GM21381 (cell line): Measurements from ENCODE around the gene ZNF414.
"Not testable (repeated sequence)": the region's sequence is repeated elsewhere in the genome, so short reads cannot be mapped to it uniquely, and the experiment has no call there.

ENCODE experiments used
- ATAC-seq: cut with Tn5 transposase; IDR thresholded peaks from one replicate; pipeline ENCODE4 v1.9.1; 2021; ENCODE audit warnings: mild to moderate bottlenecking, moderate library complexity; ENCODE audit not compliant: unreplicated experiment

Gene ZNF414, protein sequence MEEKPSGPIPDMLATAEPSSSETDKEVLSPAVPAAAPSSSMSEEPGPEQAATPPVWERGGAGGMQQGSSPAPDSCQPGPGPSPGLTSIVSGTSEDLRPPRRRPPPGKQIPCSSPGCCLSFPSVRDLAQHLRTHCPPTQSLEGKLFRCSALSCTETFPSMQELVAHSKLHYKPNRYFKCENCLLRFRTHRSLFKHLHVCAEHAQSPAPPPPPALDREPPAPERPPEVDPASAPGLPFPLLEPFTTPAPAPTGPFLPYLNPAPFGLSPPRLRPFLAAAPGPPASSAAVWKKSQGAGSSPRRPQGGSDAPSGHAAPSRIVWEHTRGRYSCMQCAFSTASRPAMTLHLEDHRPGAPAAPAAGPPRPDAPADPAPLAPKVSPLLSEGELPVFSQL

DNA sequence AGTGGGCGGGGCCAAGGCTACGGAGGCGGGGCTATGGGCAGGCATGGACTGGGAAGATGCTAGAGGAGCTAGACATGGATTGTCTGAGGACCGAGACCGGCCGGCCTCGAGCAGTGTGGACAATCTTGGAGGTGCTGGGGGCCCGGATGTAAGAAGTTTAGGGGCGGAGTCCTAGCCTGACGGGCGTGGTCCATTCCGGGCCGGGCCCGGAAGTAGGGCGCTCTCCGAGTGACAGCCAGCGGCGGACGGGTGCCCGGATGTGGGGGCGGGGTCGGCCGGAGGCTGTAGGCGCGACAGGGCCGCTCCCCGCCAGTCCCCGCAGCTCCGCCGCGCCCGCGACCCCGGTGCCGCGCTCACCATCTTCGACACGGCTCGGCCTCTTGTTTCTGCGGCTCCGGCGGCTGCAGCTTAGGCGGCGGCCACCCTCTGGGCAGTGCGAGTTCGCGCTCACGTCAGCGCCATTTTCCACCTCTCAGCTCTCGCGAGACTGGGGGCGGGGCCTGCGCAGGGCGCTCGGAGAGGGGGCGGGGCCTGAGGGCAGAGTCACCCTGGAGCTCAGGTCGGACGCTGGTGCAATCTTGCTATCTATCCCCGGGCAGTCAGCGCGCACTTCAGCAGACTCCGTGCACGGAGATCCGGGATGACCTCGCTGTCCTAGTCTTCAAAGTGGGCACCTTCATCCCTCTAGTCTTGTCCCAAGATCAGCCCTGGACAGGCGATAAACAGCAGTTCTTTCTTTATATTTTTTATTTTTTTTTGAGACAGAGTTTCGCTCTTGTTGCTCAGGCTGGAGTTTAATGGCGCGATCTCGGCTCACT lies at the start of gene ZNF414:
ZNF414 (minus strand) TSS at position 481 of the 818 bp plus-strand sequence; CDS start at position 360, 121 bp downstream.
- ATAC-seq = peak; percentile 83

DNA sequence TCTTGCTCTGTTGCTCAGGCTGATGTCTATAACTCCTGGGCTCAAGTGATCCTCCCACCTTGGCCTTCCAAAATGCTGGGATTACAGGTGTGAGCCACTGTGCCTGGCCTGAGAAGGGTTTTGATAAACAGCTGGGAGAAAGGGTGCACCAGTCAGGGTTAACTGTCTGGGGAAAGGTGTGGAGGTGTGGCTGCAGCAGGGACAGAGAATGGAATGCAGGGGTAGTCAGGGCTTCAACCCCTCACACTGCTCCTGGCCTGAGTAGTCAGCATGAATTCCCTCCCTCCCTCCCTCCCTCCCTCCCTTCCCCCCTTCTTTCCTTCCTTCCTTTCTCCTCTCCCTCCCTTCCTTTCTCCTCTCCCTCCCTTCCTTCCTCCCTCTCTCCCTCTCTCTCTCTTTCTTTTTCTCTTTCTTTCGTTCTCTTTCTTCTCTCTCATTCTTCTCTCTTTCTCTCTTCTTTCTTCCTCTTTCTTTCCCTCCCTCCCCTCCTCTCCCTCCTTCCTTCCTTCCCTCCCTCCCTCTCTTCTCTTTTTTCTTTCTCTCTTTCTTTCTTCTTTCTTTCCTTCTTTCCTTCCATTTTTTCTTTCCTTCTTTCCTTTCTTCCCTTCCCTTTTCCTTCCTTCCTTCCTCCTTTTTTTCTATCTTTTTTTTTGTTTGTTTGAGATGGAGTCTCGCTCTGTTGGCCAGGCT lies 47.3 kb upstream of the ZNF414 start:
- no peak for ATAC-seq

DNA sequence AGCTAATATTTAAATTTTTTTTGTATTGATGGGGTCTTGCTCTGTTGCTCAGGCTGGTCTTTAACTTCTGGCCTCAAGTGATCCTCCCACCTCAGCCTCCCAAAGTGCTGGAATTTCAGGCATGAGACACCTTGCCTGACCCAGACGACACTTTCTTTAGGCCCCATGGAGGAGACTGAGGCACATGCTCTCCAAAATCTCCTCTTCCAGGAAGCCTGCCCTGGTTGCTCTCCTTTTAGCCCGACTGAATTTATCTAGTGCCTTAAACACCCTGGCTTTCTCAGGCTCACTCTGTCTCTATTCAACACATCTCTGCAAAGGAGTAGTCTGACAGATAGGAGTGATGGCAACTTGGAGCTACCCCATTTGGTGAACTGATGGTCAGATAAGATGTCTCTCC lies 44.4 kb upstream of the ZNF414 start:
- no peak for ATAC-seq

DNA sequence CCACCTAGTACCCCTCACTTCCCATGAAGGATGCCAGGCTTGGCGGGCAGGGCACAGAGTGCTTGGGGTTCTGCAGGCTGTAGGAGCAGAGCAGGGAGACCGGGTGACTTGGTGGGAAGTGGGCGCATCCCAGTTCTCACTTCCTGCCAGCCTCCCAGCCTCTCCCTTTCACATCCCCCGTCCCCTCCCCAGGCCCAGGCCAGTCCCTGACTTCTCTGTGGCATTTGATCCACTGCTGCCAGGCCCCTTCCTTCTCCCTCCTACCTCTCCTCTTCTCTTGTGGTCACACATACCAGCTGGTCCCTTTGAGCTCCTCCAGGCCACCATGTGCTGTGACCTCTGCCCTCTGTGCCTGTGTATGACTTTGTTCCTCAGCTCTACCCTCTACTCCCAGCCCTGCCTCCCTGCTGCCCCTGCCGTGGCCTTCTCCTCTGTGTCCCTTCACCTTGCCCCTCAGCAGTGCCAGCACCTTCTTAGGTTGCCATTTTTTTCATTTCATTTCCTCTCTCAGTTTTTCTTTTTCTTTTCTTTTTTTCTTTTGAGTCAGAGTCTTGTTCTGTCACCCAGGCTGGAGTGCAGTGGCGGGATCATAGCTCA lies 43.8 kb upstream of the ZNF414 start:
- no peak for ATAC-seq

DNA sequence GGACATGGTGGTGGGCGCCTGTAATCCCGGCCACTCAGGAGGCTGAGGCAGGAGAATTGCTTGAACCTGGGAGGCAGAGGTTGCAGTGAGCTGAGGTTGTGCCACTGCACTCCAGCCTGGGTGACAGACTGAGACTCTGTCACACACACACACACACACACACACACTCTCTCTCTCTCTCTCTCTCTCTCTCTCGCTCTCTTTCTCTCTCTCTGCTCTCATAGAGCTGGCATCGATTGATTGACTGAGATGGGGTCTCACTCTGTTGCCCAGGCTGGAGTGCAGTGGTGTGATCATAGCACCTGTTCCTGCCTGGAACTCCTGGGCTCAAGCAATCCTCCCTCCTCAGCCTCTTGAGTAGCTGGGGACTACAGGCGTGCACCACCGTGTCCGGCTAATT lies 39.8 kb upstream of the ZNF414 start:
- not testable (repeated sequence) for ATAC-seq

DNA sequence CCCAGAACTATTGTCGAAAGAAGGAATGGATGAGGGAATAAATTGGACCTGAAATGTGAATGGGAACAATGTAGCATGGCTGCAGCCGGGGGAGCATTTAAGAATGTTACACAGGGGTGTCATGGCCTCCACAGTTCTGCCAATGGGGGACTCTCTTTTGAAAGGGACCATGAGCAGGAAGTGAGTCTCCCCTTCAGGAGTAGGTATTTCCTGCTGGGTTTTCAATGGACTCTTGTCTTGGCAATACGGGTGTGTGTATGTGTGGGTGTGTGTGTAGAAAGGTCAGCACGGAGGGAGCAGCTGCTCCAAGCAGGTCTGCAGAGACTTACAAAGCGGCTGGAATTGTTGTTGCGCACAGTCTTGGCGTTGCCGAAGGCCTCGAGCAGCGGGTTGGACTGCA lies 38.8 kb upstream of the ZNF414 start:
- ATAC-seq = no peak

DNA sequence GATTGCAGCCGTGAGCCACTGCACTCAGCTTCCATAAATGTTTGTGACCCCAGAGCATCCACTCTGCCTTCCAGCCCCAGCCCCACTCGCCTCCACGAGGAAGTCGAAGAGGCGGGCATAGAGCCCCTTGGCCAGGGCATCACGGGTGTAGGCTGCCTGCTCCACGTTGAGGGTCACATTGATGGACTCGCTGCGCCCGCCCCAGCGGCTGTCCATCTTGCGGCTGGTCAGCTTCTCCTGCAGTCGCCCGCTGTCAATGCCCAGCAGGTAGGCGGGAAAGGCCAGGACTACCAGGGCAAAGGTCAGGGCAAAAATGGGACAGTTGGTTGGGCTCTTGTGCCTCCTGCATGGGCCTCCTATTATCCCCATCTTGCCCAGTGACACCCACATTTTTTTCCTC lies 36.1 kb upstream of the ZNF414 start:
- no peak for ATAC-seq

DNA sequence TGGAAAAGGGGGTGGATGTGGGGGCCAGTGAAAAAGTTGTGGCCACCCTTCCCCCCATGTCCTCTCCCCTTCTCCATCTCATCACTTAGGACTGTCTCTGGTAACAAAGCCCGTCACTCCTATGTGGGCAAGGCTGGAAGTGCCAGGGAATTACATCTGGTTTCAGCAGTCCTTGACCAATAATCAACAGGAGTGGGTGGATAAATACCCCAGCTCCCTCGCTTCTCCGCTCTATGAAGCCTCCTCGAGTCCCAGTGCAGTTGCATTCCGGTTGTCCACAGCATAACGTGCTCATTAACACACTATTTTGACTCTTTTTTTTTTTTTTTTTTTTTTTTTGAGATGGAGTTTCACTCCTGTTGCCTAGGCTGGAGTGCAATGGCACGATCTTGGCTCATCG lies 31.8 kb upstream of the ZNF414 start:
- no peak for ATAC-seq

DNA sequence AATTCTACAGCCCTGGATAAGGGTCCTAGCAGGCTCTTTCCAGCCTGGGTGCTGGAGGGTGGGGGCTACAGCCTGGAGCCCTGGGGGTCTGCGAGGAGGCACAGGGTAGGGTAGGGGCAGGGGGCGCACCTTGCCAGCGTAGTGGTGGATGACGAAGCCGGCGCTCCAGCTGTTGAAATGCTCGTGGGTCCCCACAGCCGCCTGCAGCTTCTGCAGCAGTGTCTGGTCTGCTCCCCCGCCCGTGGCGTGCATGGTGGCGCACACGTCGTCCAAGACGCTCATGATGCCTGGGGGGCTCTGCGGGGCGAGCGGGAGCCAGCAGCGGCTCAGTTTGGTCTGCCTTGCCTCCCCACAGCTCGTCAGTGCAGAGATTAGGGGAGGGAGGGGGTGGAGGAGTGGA lies 30.2 kb upstream of the ZNF414 start:
- no peak for ATAC-seq

DNA sequence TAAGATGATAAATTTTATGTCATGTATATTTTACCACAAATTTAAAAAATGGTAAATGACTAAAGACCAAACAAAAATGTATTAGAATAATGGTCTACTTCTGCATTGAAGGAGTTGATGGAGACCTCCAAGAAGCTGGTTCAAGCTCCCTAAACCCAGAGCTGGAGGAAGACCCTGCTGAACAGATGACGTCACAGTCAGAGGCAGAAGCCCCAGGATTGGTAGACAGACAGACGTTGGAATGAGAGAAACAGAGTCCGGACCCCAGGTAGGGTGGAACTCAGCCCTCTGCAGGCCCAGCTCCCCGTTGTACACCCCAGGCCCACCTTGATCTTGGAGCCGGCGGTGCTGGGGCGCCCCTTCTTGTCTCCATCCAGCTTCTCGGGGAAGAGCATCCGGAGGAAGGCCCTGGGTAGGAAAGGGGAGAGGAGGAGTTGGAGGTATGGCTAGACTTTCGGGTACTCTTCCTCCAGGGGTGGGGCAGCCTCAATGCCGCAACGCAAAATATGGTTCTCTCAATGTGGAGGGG lies 25.7 kb upstream of the ZNF414 start:
- no peak for ATAC-seq

DNA sequence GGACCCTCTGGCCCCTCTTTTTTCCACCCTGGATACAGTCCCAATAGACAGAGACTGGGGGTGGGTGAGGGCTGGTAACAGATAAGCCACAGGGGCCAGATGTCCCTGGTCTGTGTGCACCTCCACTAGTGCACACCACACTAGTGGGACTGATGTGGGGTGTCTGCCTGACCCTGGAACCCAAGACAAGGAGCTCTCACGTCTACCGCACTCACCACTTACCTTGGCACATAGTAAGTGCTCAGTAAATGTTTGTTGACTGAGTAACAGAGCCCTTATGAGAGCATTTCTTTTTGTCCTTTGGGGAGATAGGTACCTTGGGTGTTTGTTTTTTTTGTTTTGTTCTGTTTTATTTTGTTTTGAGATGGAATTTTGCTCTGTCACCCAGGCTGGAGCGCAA lies 23.1 kb upstream of the ZNF414 start:
- no peak for ATAC-seq

DNA sequence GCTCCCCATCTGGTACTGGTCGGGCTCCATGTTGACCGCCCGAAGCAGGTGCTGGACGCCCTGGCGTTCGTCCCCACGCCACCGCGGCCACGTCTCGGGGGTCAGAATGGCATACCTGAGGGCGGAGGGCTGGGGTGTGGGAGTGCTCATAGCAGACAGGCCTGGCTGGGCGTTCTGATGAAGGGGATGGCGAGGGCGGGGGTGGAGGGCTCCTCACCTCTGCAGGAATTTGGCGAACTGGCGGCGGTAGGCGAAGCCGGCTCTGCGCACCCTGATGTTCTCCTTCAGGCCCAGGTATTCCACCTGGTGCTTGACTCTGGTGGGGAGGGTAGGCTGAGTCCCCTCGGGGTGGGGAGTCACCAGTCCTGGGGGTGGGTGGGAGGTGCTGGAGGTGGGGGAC lies 22.3 kb upstream of the ZNF414 start:
- no peak for ATAC-seq

DNA sequence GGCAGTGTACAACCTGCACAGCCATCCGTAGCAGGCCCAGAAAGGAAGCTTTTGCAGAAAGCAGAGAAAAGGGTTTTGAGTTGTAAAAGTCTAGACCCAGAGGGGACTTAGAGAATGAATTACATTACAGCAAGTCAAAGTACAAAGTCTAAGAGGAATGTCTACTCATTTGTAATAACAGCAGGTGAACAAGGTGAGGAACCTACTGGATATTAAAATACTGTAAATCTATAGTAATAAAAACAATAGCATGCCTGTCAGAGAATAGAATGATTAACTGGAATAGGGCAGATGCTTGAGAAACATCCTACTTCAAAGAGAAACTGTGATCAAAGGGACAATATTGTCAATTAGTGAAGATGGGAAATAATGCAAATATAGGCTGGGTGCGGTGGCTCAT lies 18.3 kb upstream of the ZNF414 start:
- no peak for ATAC-seq

DNA sequence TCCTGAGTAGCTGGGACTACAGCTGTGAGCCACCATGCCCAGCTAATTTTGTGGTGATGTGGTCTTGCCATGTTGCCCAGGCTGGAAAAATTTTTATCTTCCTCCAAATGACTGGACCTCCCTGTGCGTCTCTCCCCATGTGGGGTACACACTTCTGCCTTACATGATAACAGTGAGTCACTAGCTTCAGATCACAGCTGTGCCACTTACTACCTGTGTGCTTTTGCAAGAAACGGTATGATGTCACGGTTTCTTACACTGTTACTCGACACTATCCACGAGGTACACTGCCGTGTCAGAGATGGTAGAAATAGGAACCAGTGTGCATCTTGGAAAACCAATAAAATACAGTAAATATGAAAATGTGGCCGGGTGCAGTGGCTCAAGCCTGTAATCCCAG lies 17.5 kb upstream of the ZNF414 start:
- no peak for ATAC-seq

DNA sequence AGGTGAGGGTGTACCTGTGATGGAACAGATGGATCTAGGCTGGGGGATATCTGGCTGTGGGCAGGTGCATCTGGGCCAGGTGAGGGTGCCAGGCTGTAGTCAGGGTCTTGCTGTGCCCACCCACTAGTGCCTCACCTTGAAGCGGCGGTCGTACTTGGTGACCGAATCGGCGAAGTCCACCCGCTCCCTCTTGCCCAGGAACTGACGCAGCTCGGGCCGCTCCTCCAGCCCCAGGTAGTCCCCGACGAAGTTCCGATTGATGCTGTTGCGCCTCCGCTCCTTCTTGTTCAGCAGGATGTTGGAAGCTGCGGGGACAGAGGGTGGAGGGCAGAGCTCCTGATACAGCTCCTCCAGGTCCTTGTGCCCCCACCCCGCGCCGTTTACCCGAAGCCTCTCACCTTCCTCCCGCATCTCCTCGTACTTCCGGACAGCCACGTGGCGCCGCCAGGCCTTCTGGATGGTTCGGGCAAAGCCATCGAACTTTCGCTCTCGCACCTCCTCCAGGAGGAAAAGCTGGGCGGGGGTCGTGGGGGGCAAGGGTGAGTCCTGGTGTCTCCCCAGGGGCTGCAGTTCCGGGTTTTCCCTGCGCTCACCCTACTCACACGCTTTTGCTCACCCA lies 16.2 kb upstream of the ZNF414 start:
- ATAC-seq = no peak

DNA sequence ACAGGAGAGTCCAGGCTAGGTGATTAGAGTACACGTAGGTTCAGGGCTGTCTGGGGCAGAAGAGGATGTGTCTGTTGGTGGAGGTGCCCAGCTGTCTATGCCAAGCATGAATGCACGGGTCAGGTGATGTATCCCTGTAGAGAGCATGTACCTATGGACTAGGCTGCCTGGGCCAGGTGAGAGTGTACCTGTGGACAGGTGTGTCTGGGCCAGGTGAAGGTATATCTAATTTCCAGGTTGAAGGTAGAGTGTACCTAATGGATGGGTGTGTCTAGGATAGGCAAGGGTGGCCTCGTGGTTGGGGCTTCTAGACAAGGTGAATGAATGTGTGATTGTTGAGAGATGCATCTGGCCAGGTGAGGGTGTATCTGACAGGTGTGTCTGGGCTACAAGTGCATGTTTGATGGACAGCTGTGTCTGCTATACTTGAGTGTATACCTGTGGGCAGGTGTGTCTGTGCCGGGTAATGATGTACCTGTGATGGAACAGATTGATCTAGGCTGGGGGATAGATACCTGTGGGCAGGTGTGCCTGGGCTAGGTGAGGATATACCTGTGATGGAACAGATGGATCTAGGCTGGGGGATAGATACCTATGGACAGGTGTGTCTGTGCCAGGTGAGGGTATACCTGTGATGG lies 15.5 kb upstream of the ZNF414 start:
- no peak for ATAC-seq

DNA sequence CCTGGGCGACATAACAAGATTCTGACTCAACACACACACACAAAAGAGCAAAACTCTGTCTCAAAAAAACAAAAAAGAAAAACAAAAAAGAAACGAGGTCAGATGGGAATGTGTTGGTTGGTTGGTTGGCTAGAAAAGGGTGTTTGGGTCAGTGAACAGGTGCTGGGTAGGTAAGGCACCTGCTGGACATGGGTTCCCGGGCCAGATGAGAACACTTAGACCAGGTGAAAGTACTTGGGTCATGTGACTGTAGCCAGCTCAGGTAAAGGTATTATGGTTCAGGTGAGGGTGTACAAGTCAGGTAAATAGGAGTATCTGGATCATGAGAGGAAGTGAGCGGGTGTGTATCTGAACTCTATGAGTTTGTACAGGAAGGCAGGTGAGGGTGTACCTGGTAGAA lies 14.5 kb upstream of the ZNF414 start:
- ATAC-seq = no peak

DNA sequence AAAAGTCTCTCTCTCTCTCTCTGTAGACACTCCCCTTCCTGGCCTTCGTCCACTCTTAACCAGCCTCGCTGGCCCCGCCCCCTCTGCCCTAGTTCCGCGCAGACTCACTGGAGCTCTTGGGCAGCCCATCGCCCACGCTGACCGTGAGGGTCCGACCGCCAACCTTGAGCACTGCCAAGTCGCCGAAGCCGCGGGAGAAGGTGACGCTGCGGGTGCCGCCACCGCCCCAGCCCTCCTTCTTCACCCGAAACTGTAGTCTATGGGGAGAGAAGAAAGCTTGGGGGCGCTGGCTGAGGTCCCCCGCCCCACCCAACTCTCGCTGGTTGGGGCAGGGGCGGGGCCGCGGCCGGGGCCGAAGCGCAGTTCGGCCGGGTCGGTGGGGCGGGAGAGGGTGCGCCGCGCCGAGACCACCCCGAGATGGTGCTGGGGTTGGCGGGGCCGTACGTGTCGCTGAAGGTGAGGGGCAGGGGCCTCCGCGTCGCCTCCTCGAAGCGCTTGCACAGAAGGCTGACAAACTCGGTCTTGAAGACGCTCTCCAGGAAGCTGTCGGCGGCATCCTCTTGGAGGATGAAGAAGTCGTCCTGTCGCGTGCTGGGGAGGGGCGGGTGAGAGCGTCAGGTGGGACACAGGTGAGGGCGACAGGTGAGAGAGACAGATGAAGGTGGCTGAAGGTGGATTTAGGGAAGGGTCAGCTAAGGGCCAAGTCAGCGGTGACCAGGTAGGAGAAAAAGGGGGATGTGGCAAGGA lies 12.6 kb upstream of the ZNF414 start:
- ATAC-seq = no peak

DNA sequence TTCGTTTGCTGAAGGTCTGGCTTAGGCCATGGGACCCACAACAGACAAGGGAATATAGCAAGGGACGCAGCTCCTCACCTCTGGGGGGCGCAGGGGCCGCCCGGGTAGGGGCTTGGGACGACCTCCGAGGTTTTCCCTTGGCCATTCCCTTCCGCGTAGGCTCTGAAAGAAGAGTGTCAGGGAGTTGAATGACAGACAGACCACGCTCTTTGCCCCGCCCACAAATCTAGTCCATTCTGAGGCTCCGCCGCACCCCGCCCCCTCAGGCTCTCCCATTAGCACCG lies 11.4 kb upstream of the ZNF414 start:
- ATAC-seq = no peak

DNA sequence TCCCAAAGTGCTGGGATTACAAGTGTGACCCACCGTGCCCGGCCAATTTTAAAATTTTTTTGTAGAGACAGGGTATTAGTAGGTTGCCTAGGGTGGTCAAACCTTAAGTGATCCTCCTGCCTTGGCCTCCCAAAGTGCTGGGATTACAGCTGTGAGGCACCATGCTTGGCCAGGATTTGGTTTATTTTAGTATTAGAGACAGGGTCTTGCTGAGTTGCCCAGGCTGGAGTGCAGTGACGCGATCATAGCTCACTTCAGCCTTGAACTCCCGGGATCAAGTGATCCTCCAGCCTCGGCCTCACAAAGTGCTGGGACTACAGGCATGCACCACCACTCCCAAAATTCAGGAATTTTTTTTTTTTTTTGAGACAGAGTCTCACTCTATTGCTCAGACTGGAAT lies 5.4 kb upstream of the ZNF414 start:
- no peak for ATAC-seq
